HAP-1 (cell line): ENCODE results near the gene DNMT1.
"Not testable (repeated sequence)": the region's sequence is repeated elsewhere in the genome, so short reads cannot be mapped to it uniquely, and the experiment has no call there.

Experiments used
- DNase-seq, 2 experiments: peaks; one replicate each; pipeline ENCODE4 v3.0.0-alpha.2; 2016 to 2020; ENCODE audit warnings: low spot score in 2 of 2
- H3K27me3 ChIP-seq: fragments of 250-450 bp; sonication (Bioruptor Pico); 2 replicates; pipeline ENCODE4 v1.5.1; 2020; ENCODE audit warnings: low read depth, mild to moderate bottlenecking, moderate library complexity
- H3K36me3 ChIP-seq: fragments of 250-450 bp; sonication (Bioruptor Pico); replicated peaks from 2 replicates; pipeline ENCODE4 v1.5.1; 2020; ENCODE audit warnings: mild to moderate bottlenecking
- H3K4me1 ChIP-seq: fragments of 250-450 bp; sonication (Bioruptor Pico); 2 replicates; pipeline ENCODE4 v1.5.1; 2020; ENCODE audit warnings: mild to moderate bottlenecking
- H3K4me3 ChIP-seq: fragments of 250-450 bp; sonication (Bioruptor Pico); 2 replicates; pipeline ENCODE4 v1.5.1; 2020; ENCODE audit warnings: mild to moderate bottlenecking, moderate library complexity
- H3K9me3 ChIP-seq: fragments of 250-450 bp; sonication (Bioruptor Pico); 2 replicates; pipeline ENCODE4 v1.5.1; 2020; ENCODE audit warnings: mild to moderate bottlenecking, moderate library complexity
- in situ Hi-C: fragments of 300-500 bp; cut with MboI; formaldehyde crosslinking; loops from 3 replicates; pipeline ENCODE4 v1.14.3; 2020; ENCODE audit warnings: low sequenced_read_pairs, inconsistent platforms, mixed read lengths

DNMT1 gene

DNA sequence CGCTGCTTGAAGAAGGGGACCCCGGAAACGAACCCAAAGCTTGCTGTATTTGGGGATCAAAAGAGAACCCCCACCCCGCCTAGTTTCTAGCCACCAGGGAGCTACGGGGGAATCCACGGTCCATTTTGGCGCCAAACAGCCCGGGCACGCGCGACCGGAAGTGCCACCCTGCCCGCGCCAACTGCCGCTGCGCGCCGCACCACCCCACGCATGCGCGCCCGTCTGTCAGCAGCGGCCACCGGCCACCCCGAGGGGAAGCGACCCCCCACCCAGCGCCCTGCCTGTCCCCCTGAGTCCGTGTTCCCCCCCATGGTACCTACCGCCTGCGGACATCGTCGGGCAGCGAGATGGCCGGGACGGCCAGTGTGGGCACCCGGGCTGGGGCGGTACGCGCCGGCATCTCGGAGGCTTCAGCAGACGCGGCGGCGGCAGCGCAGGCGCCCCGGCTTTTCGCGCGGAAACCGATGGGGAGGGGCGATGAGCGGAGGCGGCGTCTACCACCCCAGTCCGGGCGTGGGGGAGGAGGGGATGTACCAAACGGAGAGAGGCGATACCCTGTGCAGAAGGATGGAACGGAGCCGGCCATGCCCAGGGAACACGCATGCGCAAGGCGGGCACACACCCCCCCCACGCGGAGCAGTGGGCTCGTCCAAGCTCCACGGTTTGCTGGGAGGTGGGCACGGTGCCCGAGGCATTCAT, at the start of gene DNMT1:
Gene DNMT1, minus strand, starts transcription at position 454 of the 699 bp plus-strand sequence. Its CDS starts 54 bp downstream, at position 400.
- peaks cover 12% of the 10 kb centered on the region for H3K4me1 ChIP-seq
- H3K27me3 ChIP-seq, result no peaks in the 10 kb centered on the region
- H3K36me3 ChIP-seq, result peaks cover 39% of the 10 kb centered on the region
- DNase-seq, result peak; percentile 91 to 99
- no peaks in the 10 kb centered on the region for H3K9me3 ChIP-seq
- in situ Hi-C loops, result no loop called here
- H3K4me3 ChIP-seq, result peak within 1 kb of the TSS; percentile 98

DNA sequence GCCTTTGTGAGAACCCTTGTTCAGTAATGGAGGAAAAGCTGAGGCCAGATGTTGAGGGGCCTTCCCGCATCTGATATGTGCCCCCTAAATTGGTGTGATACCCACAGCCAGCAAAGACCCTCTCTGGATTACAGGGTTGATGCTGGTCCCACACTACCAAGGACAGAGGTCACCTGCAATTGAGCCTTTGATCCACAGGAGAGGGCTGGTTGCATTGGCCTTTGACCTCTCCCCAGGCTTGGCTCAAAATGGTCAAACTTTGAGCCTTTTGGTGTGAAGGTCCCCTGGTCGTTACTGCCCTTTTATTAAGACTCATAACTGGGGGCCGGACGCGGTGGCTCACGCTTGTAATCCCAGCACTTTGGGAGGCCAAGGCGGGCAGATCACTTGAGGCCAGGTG, 48.9 kb upstream of the DNMT1 start:
- H3K4me3 ChIP-seq, result no peak overlapping the region
- H3K9me3 ChIP-seq, result no peaks in the 10 kb centered on the region
- no peaks in the 10 kb centered on the region for H3K27me3 ChIP-seq
- H3K4me1 ChIP-seq, result no peaks in the 10 kb centered on the region
- no peak for DNase-seq
- in situ Hi-C loops, result loop anchor here (25.0 kb wide), 1 partner anchor 306 kb away; the partner anchor contains the start of gene OLFM2
- H3K36me3 ChIP-seq, result no peaks in the 10 kb centered on the region

DNA sequence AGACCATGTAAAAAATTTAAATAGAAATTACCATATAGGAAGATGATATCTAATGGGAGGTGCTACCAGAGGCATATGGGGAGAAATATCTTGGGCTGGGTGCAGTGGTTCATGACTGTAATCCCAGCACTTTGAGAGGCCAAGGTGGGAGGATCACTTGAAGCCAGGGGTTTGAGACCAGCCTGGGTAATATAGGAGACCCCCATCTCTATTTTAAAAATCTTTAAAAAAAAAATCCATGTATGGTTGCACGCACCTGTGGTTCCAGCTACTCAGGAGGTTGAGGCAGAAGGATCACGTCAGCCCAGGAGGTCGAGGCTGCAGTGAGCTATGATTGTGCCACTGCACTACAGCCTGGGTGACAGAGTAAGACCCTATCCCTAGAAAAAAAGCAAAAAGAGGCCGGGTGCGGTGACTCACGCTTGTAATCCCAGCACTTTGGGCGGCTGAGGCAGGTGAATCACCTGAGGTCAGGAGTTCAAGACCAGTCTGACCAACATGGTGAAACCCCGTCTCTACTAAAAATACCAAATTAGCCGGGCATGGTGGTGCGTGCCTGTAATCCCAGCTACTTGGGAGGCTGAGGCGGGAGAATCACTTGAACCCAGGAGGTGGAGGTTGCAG, 47.2 kb upstream of the DNMT1 start:
- H3K27me3 ChIP-seq, DNase-seq, H3K36me3 ChIP-seq, H3K4me3 ChIP-seq, H3K4me1 ChIP-seq, H3K9me3 ChIP-seq: not testable (repeated sequence)
- in situ Hi-C loops, result loop anchor here (25.0 kb wide), 1 partner anchor 305 kb away; the partner anchor contains the start of gene OLFM2

DNA sequence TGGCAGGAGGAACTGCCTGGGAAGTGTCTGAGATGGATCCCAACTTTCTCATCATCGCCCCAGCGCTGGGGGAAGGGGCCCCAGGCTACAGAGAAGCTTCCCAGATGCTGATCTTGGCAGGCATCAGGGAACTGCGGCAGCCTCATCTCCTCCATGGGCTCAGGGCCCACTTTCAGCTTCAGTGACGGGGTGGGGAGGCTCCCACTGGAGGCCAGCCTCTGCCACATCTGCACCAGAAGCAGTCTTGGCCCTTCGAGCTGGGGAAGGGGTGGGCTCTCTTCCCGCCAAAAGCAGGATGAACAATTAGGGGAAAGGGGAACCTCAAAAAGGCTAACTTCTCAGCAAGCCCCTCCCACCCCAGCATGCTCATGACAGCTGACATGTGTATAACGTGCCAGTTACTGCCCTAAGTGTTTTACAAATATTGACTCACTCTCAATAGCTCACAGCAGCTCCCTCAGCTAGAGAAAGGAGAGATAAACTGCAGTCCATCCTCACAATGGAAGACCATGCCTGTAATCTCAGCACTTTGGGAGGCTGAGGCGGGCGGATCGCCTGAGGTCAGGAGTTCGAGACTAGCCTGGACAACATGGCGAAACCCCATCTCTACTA, 43.5 kb upstream of the DNMT1 start:
- DNase-seq, result no peak
- in situ Hi-C loops, result loop anchor here (25.0 kb wide), 1 partner anchor 301 kb away; the partner anchor contains the start of gene OLFM2
- Histone ChIP-seq H3K4me3 (no peak overlapping the region), H3K27me3 (no peaks in the 10 kb centered on the region), H3K4me1 (no peaks in the 10 kb centered on the region), H3K36me3 (no peaks in the 10 kb centered on the region), H3K9me3 (no peaks in the 10 kb centered on the region)

DNA sequence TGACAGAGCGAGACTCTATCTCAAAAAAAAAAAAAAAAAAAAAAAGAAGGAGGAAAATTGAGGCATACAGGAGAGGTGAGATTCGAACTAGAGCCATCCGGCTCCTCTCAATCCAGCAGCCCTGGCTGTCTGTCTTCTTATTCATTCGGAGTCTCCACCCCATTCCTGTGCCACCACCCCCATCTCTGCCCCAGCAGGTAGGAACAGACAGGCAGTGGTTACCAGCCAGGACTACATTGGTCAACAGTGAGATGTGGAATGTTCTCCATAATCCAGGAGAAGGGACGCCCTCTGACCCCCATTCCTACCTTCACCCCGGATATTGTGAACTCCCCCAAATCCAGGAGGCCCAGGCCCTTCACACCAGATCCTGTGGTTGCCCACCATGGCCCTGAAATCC, 42.9 kb upstream of the DNMT1 start:
- Histone ChIP-seq H3K9me3 (no peaks in the 10 kb centered on the region), H3K4me1 (no peaks in the 10 kb centered on the region), H3K36me3 (no peaks in the 10 kb centered on the region), H3K4me3 (no peak overlapping the region), H3K27me3 (no peaks in the 10 kb centered on the region)
- in situ Hi-C loops, result loop anchor here (25.0 kb wide), 1 partner anchor 300 kb away; the partner anchor contains the start of gene OLFM2
- DNase-seq, result no peak

DNA sequence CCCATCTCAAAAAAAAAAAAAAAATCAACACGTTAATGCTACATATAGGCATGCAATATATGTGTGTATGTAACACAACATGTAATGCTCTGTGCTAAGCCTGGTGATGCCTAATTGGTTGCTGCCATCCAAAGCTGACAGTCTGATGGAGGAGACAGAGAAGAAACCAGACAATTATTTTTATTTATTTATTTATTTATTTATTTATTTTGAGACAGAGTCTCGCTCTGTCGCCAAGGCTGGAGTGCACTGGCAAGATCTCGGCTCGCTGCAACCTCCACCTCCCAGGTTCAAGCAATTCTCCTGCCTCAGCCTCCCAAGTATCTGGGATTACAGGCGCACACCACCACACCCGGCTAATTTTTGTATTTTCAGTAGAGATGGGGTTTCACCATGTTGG, 40.7 kb upstream of the DNMT1 start:
- H3K4me3 ChIP-seq, DNase-seq, H3K36me3 ChIP-seq, H3K9me3 ChIP-seq, H3K27me3 ChIP-seq, H3K4me1 ChIP-seq: not testable (repeated sequence)
- in situ Hi-C loops, result loop anchor here (25.0 kb wide), 1 partner anchor 298 kb away; the partner anchor contains the start of gene OLFM2

DNA sequence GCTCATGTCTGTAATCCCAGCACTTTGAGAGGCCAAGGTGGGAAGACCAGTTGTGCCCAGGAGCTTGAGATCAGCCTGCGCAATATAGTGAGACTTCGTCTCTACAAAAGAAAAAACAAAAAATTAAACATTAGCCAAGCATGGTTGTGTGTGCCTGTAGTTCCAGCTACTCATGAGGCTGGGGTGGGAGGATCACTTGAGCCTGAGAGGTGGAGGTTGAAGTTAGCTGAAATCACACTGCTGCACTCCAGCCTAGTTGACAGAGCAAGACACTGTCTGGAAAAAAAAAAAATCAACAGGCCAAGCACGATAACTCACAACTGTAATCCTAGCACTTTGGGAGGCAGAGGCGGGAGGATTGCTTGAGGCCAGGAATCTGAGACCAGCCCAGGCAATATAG, 40.2 kb upstream of the DNMT1 start:
- no peaks in the 10 kb centered on the region for H3K36me3 ChIP-seq
- no peak for DNase-seq
- H3K27me3 ChIP-seq, result no peaks in the 10 kb centered on the region
- in situ Hi-C loops, result loop anchor here (25.0 kb wide), 1 partner anchor 298 kb away; the partner anchor contains the start of gene OLFM2
- H3K4me1 ChIP-seq, result no peaks in the 10 kb centered on the region
- no peaks in the 10 kb centered on the region for H3K9me3 ChIP-seq
- no peak overlapping the region for H3K4me3 ChIP-seq

DNA sequence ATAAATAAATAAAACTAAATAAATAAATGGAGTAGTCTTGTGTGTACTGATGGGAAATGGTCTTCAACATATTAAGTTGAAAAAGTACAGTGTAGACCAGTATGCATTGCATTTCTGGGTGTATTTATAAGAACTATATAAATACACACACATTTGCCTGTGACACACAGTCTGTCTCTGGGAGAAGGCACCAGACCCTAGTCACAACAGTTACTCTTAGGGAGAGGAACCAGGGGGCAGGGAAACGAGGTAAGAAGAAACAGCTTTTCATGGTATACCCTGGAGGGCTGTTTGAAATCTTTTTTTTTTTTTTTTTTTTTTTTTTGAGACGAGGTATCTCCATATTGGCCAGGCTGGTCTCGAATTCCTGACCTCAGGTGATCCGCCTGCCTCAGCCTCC, 39.2 kb upstream of the DNMT1 start:
- H3K4me3 ChIP-seq, result no peak overlapping the region
- no peak for DNase-seq
- H3K9me3 ChIP-seq, result no peaks in the 10 kb centered on the region
- in situ Hi-C loops, result loop anchor here (25.0 kb wide), 1 partner anchor 297 kb away; the partner anchor contains the start of gene OLFM2
- H3K4me1 ChIP-seq, result no peaks in the 10 kb centered on the region
- no peaks in the 10 kb centered on the region for H3K36me3 ChIP-seq
- no peaks in the 10 kb centered on the region for H3K27me3 ChIP-seq

DNA sequence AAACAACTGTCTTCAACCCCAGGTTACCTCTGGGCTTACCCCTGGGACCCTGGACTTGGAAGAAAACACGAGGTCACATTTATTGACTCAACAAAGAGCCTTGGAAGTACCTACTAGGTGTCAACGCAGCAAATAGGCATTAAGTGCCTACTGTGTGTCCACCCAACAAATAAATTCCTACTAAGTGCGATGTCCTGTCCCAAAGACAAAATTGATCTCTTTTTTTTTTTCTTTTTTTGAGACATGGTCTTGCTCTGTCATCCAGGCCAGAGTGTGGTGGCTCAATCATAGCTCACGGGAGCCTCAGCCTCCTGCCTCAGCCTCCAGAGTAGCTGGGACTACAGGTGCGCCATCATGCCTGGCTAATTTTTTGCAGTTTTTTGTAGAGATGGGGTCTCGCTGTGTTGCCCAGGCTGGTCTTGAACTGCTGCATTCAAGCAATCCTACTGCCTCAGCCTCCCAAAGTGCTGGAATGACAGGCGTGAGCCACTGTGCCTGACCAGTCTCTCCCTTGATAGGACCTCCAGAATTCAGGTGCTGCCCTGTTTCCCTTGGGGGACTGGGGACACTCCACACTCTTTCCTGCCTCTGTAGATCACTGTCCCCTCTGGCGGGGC, 37.0 kb upstream of the DNMT1 start:
- H3K9me3 ChIP-seq, result no peaks in the 10 kb centered on the region
- H3K36me3 ChIP-seq, result no peaks in the 10 kb centered on the region
- DNase-seq, result no peak
- in situ Hi-C loops, result loop anchor here (25.0 kb wide), 1 partner anchor 294 kb away; the partner anchor contains the start of gene OLFM2
- H3K4me3 ChIP-seq, result peak overlapping the region; percentile 67
- no peaks in the 10 kb centered on the region for H3K4me1 ChIP-seq
- H3K27me3 ChIP-seq, result no peaks in the 10 kb centered on the region

DNA sequence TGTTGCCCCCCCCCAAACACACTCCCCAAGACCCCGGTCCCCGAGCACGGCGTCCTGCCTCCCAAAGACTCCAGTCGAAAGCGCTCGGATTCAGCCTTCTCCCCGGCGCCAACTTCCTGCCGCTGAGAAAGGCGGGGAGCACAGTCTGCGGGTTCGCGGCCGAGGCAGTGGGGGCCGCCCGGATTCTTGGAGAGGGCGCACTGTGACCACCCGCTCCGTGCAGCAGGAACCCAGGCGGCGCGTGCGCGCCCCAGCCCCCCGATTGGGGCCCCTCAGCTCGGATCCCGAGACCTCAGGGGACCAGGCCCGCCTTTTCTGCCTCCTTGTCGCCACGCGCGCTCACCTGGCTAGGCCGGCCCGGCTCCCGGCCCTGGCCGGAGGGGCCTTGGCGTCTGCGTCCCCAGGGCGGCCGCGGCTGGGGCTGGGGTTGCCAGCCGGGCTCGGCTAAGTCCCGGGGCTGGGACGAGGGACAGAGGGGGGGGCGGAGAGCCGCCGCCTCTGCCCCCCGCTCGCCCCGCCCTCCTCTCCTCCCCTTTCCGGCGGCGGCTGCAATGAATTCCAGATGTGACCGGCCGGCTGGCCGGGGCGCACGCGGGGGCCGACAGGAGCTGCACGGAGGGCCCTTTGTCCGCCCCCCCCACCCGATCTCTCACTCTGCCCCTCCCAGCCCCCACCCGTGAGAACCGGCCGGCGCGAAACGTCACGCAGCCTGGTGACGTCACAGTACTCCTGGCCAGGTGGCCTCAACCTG, 36.3 kb upstream of the DNMT1 start, which contains the start of gene S1PR2:
Gene S1PR2, minus strand, starts transcription at position 471 of the 751 bp plus-strand sequence. CDS start 6,426 bp downstream, outside the sequence.
- H3K4me3 ChIP-seq, result peak within 1 kb of the TSS; percentile 67
- in situ Hi-C loops, result loop anchor here (25.0 kb wide), 1 partner anchor 294 kb away; the partner anchor contains the start of gene OLFM2
- no peaks in the 10 kb centered on the region for H3K4me1 ChIP-seq
- peak; percentile 57 to 89 for DNase-seq
- no peaks in the 10 kb centered on the region for H3K36me3 ChIP-seq
- H3K9me3 ChIP-seq, result no peaks in the 10 kb centered on the region
- H3K27me3 ChIP-seq, result no peaks in the 10 kb centered on the region

DNA sequence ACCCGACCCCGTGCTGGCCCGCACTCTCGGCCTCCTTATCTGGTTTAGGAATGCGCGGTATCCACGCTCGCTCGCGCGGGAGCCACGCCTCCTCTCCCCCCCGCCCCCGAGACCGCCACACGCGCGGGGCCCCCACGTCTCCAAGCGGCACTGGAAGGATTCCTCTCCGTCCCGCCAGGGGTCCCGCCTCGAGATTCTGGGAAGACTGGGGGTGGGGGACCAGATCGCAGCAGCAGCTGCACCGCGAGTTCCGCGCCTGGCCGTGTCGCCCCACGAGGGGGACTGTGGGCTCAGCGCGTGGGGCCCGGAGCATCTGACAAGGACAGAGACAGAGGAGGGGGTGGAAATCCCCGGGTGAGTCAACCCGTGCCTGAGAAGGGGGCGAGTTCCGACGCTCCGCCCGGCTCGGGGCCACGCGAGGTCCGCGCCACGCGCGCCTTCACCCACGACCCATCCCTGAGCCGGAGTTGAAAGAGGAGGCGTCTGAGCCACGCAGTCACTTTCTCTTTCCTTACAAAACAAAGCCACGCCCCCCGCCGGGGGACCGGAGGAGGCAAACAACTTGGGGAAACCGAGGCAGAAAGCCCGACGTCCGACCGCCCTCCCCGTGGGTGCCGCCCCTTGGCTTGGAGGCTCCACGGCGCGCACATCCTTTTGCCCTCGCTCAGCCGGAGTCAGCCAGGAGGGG, 35.6 kb upstream of the DNMT1 start:
- in situ Hi-C loops, result loop anchor here (25.0 kb wide), 1 partner anchor 293 kb away; the partner anchor contains the start of gene OLFM2
- Histone ChIP-seq H3K4me1 (no peaks in the 10 kb centered on the region), H3K36me3 (no peaks in the 10 kb centered on the region)

DNA sequence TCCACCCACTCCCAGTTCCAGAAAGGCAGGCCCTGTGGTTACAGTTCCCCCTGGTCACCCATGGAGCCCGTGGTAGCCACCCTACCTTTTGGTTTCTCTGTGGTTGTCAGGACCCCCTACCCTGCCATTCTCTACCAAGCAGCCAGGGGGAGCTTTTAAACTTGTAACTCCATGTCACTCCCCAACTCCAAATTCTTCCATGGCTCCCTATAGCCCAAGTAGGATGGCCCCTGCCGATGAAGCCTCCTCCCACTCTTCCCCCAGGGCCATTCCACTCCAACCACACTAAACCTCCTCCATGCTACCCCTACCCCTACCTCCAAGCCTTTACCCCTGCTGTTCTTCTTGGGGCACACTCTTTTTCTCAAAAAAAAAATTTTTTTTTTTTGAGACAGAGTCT, 34.2 kb upstream of the DNMT1 start:
- in situ Hi-C loops, result loop anchor here (25.0 kb wide), 1 partner anchor 292 kb away; the partner anchor contains the start of gene OLFM2
- Histone ChIP-seq H3K4me3 (no peak overlapping the region), H3K36me3 (no peaks in the 10 kb centered on the region), H3K27me3 (no peaks in the 10 kb centered on the region), H3K9me3 (no peaks in the 10 kb centered on the region), H3K4me1 (no peaks in the 10 kb centered on the region)
- DNase-seq, result peak in 1 of 2 experiments; percentile 48

More for the DNA sequence above, 35.6 kb upstream of the DNMT1 start:
- DNase-seq, result peak in 1 of 2 experiments; percentile 78
- H3K4me3 ChIP-seq, result peak overlapping the region; percentile 67
- H3K9me3 ChIP-seq, result no peaks in the 10 kb centered on the region
- no peaks in the 10 kb centered on the region for H3K27me3 ChIP-seq
